Testis (tissue), 3 donors: ENCODE results near the gene CNNM4. TPM values are rescaled to one million over a fixed set of nuclear protein-coding genes. Genes with fewer than 3 reads are reported as not detected.

ENCODE experiments used
- DNase-seq: peaks from one replicate; pipeline ENCODE4 v3.0.0-alpha.2; 2019
- H3K27ac ChIP-seq, 2 donors: fragments of 200-600 bp; sonication (generic); one replicate each; pipeline ENCODE4 v1.5.1; 2019
- H3K27me3 ChIP-seq: fragments of 200-600 bp; sonication (generic); one replicate; pipeline ENCODE4 v1.5.1; 2019
- H3K36me3 ChIP-seq: fragments of 200-600 bp; sonication (generic); one replicate; pipeline ENCODE4 v1.5.1; 2017; ENCODE audit warnings: low read depth; ENCODE audit errors: missing control alignments
- H3K4me1 ChIP-seq: fragments of 200-600 bp; sonication (generic); one replicate; pipeline ENCODE4 v1.5.1; 2019
- H3K4me3 ChIP-seq, 2 donors: fragments of 200-600 bp; sonication (generic); one replicate each; pipeline ENCODE4 v1.5.1; 2017 to 2019
- H3K9me3 ChIP-seq: fragments of 200-600 bp; sonication (generic); one replicate; pipeline ENCODE4 v1.5.1; 2017
- POLR2A ChIP-seq: fragments of 450-650 bp; IDR thresholded peaks from one replicate; pipeline ENCODE4 v1.6.1; 2017; ENCODE audit warnings: antibody characterized with exemption, mild to moderate bottlenecking, moderate library complexity
- WGBS, 2 donors: methylation state at CpG; one replicate each; pipeline ENCODE4 v1.1.5; 2018; 5-methylcytosine and 5-hydroxymethylcytosine counted together
- intact Hi-C: fragments of 100-400 bp; cut with DNase I; formaldehyde crosslinking; loops from one replicate; pipeline ENCODE4 v1.15.1; 2023; ENCODE audit warnings: low total_unique reads
- polyA plus RNA-seq: library from polyadenylated mRNA; stranded (reverse); fragments of 350-450 nt; fragmentation: Illumina TruSeq; extraction: RNeasy Lipid Tissue Mini Kit (QIAGEN cat#74804); gene quantifications from one replicate; pipeline ENCODE4 v1.2.3, GENCODE V29; 2014; ENCODE audit warnings: low read depth, low replicate concordance; ENCODE audit not compliant: insufficient read depth
- total RNA-seq, 2 donors: library from RNA; depleted of rRNA; stranded (reverse); fragments of >200 nt; gene quantifications; one replicate each; pipeline ENCODE4 v1.2.3, GENCODE V29; 2016
- TF ChIP-seq, protein P1 (sequence below), 3 experiments: fragments of 450-650 bp in 2 of 3; fragments of 200-600 bp in 1 of 3; sonication (generic) in 1 of 3; IDR thresholded peaks; one replicate each; pipeline ENCODE4 v1.5.1; 2016 to 2019; ENCODE audit warnings: antibody characterized with exemption in 3 of 3, mild to moderate bottlenecking in 2 of 3, moderate library complexity in 1 of 3

Gene CNNM4
- total and polyA plus RNA-seq, 3 donors from 2014 or later, result 18.0 to 21.8 (median 18.4) TPM

DNA sequence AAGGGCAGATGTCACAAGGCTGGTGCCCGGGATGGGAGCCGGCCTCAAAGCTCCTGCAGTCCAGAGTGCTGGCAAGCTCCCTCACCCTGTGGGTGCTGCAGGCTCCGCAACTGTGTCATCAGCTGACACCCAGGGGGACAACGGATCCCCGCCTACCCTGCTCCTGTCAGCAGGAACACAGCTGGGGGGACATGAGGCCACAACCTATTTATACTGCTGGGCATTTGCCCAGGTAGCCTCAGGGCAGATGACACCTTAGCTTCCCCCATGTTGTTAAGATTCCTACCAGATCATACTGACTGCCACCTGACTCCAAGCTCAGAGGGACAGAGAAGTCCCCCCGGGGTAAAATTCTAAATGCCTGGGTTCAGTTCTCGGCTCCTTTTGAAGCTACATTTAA lies 81.9 kb downstream of the CNNM4 start:
- no peak for DNase-seq
- intact Hi-C loops, result no loop called here
- 82 to 97% methylated on average over 5 to 7 of the region's 7 CpGs for WGBS, 2 donors
- no peak overlapping the region for H3K4me3 ChIP-seq
- peaks cover 6% of the 10 kb centered on the region for H3K4me1 ChIP-seq
- TF ChIP-seq POLR2A, result no peak
- TF ChIP-seq, protein P1, sequence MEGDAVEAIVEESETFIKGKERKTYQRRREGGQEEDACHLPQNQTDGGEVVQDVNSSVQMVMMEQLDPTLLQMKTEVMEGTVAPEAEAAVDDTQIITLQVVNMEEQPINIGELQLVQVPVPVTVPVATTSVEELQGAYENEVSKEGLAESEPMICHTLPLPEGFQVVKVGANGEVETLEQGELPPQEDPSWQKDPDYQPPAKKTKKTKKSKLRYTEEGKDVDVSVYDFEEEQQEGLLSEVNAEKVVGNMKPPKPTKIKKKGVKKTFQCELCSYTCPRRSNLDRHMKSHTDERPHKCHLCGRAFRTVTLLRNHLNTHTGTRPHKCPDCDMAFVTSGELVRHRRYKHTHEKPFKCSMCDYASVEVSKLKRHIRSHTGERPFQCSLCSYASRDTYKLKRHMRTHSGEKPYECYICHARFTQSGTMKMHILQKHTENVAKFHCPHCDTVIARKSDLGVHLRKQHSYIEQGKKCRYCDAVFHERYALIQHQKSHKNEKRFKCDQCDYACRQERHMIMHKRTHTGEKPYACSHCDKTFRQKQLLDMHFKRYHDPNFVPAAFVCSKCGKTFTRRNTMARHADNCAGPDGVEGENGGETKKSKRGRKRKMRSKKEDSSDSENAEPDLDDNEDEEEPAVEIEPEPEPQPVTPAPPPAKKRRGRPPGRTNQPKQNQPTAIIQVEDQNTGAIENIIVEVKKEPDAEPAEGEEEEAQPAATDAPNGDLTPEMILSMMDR (IDR thresholded peaks at IDR 0.05), result no peak
- H3K36me3 ChIP-seq, result no peaks in the 10 kb centered on the region
- H3K27ac ChIP-seq, result no peak overlapping the region
- H3K27me3 ChIP-seq, result no peaks in the 10 kb centered on the region
- no peaks in the 10 kb centered on the region for H3K9me3 ChIP-seq

DNA sequence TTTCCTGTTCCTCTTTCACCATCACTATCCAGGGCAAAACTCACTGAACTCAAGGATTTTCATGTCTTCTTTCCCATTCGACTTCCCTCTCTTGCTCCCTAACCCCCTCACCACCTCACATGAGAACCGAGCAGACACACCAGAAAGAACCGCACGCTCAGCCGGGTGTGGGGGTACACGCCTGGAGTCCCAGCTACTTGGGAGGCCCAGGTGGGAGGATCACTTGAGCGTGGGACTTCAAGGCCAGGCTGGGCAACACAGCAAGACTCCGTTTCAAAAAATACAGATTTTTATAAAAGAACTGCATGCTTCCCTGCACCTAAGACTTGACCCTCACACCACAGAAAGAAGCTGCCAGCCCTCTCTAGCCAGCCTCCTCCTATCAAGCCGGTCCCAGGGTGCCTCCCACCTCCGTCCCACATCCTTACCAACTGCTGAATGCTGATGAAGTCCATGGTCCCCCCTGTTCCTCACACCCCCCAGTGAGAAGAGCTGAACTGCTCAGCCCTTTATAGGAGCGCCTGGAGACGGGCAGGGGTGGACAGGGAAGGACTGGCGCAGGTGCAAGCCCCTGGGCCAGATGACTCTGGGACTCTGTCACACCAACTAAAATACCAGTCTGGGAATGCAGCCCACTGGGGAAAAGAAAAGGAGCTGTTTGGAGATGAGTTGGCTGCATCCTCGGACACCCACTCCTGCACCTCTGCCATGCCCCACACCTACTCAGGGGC lies 83.0 kb downstream of the CNNM4 start, which contains the start of gene ANKRD23:
Gene ANKRD23, minus strand, starts transcription at position 484 of the 731 bp plus-strand sequence. Its CDS starts 29 bp downstream, at position 455.
- no peak for DNase-seq
- H3K36me3 ChIP-seq, result no peaks in the 10 kb centered on the region
- H3K27me3 ChIP-seq, result no peaks in the 10 kb centered on the region
- H3K4me1 ChIP-seq, result peaks cover 6% of the 10 kb centered on the region
- H3K9me3 ChIP-seq, result no peaks in the 10 kb centered on the region
- intact Hi-C loops, result no loop called here
- 90% methylated on average over 14 of the region's 14 CpGs for WGBS, 2 donors
- no peak within 1 kb of the TSS for H3K4me3 ChIP-seq
- TF ChIP-seq, protein P1 (IDR thresholded peaks at IDR 0.05), result no peak
- TF ChIP-seq POLR2A, result no peak
- no peak within 1 kb of the TSS for H3K27ac ChIP-seq

DNA sequence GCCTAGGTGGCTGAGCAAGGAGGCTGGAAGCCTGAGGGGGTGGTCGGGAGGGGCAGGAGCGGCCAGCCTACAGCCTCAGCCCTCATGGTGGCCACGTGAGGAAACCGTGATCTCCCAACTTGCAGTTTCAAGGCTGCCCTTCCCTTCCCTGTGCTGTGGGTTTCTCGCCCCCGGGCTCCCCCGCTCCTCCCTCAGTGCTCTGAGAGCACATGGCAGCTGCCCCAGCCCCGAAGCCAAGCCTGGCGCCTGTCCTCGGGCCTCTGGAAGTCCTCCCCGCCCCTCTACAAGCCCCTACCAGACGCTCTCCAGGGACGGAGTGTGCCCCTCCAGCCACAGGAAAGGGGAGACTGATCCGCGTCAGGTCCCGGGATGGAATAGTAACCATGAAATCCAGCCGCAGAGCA lies 83.7 kb downstream of the CNNM4 start:
- intact Hi-C loops, result no loop called here
- Histone ChIP-seq H3K36me3 (no peaks in the 10 kb centered on the region), H3K27me3 (no peaks in the 10 kb centered on the region), H3K4me1 (peaks cover 4% of the 10 kb centered on the region), H3K4me3 (no peak overlapping the region), H3K27ac (no peak overlapping the region), H3K9me3 (no peaks in the 10 kb centered on the region)
- WGBS, 2 donors, result 88 to 90% methylated on average over 2 to 17 of the region's 17 CpGs
- TF ChIP-seq, protein P1 (IDR thresholded peaks at IDR 0.05), result no peak
- no peak for TF ChIP-seq POLR2A
- DNase-seq, result no peak

GRCh38 chr2:96846825-96847224 lies 86.1 kb downstream of the CNNM4 start:
- intact Hi-C loops, result no loop called here
- H3K4me3 ChIP-seq, result no peak overlapping the region
- TF ChIP-seq, protein P1 (IDR thresholded peaks at IDR 0.05), result no peak
- no peak for TF ChIP-seq POLR2A
- H3K4me1 ChIP-seq, result no peaks in the 10 kb centered on the region
- no peaks in the 10 kb centered on the region for H3K9me3 ChIP-seq
- H3K27me3 ChIP-seq, result no peaks in the 10 kb centered on the region
- H3K36me3 ChIP-seq, result no peaks in the 10 kb centered on the region
- 92% methylated on average over 5 of the region's 5 CpGs for WGBS, 2 donors
- DNase-seq, result no peak
- no peak overlapping the region for H3K27ac ChIP-seq

- WGBS, 2 donors, result 72 to 86% methylated on average over 10 of the region's 10 CpGs
- no peaks in the 10 kb centered on the region for H3K9me3 ChIP-seq
- DNase-seq, result no peak
- intact Hi-C loops, result no loop called here
- no peaks in the 10 kb centered on the region for H3K36me3 ChIP-seq
- no peak overlapping the region for H3K27ac ChIP-seq
- no peak for TF ChIP-seq POLR2A
- TF ChIP-seq, protein P1 (IDR thresholded peaks at IDR 0.05), result no peak
- H3K4me3 ChIP-seq, result no peak overlapping the region
- H3K27me3 ChIP-seq, result no peaks in the 10 kb centered on the region
- H3K4me1 ChIP-seq, result no peaks in the 10 kb centered on the region
These were observed 86.9 kb downstream of the CNNM4 start for GRCh38 chr2:96847586-96847985.
